GM18861 (cell line): Measurements from ENCODE around the gene CIROP.

Experiments
- ATAC-seq: cut with Tn5 transposase; IDR thresholded peaks from one replicate; pipeline ENCODE4 v1.9.1; 2021; ENCODE audit not compliant: unreplicated experiment

Gene CIROP

GRCh38 chr14:23104591-23105347 is at the start of gene CIROP:
TSS of gene CIROP (minus strand) at chr14:23104989. CDS start at chr14:23104920, 69 bp downstream.
- ATAC-seq: no peak

- no peak for ATAC-seq
These were observed 49.3 kb upstream of the CIROP start for GRCh38 chr14:23153851-23154796.

GRCh38 chr14:23151342-23151741 is 46.6 kb upstream of the CIROP start:
- ATAC-seq: no peak

GRCh38 chr14:23149745-23150144 is 45.0 kb upstream of the CIROP start:
- no peak for ATAC-seq

- ATAC-seq: no peak
These were observed 43.9 kb upstream of the CIROP start for GRCh38 chr14:23148591-23149249.

- ATAC-seq: no peak
These were observed 42.9 kb upstream of the CIROP start for GRCh38 chr14:23147676-23148075.

- ATAC-seq: no peak
These were observed 42.2 kb upstream of the CIROP start for GRCh38 chr14:23146980-23147379.

GRCh38 chr14:23146351-23146910 is 41.6 kb upstream of the CIROP start:
- no peak for ATAC-seq

GRCh38 chr14:23145794-23146350 is 41.1 kb upstream of the CIROP start:
- ATAC-seq: no peak

- no peak for ATAC-seq
These were observed 39.1 kb upstream of the CIROP start for GRCh38 chr14:23143911-23144310.

GRCh38 chr14:23142826-23143225 is 38.0 kb upstream of the CIROP start:
- ATAC-seq: no peak

- ATAC-seq: no peak
These were observed 37.1 kb upstream of the CIROP start for GRCh38 chr14:23141706-23142444.

- ATAC-seq: no peak
These were observed 35.6 kb upstream of the CIROP start for GRCh38 chr14:23140371-23140770.

GRCh38 chr14:23139874-23140273 is 35.1 kb upstream of the CIROP start:
- no peak for ATAC-seq

GRCh38 chr14:23137813-23138535 is 33.2 kb upstream of the CIROP start:
- ATAC-seq: no peak

- ATAC-seq: no peak
These were observed 32.5 kb upstream of the CIROP start for GRCh38 chr14:23137192-23137812.

GRCh38 chr14:23136566-23137133 is 31.9 kb upstream of the CIROP start:
- no peak for ATAC-seq

- no peak for ATAC-seq
These were observed 28.2 kb upstream of the CIROP start for GRCh38 chr14:23132970-23133369.

GRCh38 chr14:23131482-23131881 is 26.7 kb upstream of the CIROP start:
- no peak for ATAC-seq
